Measurements from ENCODE around the gene U2SURP.
"Not testable (repeated sequence)": the region's sequence is repeated elsewhere in the genome, so short reads cannot be mapped to it uniquely, and the experiment has no call there.

U2SURP gene

DNA sequence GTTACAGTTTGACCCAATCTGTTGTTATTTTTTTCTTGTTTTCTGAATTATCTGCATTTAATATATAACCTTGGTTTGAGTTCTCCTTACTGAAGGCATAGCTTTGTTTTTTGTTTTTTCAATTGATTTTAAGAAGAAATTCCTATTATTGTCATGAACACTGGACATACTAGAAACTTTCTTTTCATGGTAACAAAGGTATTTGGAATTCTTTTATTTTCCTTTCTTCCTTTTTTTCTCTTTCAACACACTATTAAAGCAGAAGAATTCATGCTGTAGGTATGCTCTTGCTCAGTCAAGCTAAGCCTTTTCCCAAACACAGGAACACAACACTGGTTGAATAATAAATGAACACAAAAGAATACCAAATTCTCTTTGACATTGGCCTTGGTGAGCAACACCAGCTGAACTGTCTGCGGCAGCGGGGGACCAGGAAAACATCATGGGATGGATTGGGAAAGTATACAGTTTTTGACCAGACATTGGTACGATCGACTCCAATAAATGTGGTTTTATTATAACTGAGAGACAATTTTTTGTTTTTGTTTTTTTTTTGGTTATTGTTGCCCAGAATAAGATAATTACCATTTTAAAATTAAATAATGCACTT, 23.1 kb downstream of the U2SURP start:
- no peak for DNase-seq

GRCh38 chr3:143031327-143031726, 30.0 kb downstream of the U2SURP start:
- no peak for DNase-seq

DNA sequence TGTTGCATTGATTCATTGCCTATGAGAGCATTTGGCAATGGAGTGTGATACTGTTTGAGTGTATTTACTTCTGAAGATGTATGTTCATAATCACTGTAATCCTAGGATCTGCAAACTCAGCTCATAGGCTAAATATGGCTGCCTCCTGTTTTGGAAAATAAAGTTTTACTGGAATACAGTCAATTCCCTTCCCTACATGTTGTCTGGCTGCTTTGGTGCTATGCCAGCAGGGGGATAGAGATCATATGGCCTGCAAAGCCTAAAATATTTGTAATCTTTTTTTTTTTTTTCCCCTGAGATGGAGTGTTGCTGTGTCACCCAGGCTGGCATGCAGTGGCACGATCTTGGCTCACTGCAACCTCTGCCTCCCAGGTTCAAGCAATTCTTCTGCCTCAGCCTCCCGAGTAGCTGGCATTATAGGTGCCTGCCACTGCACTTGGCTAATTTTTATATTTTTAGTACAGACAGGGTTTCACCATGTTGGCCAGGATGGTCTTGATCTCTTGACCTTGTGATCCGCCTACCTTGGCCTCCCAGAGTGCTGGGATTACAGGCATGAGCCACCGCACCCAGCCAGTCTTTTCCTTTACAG, 30.5 kb downstream of the U2SURP start:
- DNase-seq: not testable (repeated sequence)

DNA sequence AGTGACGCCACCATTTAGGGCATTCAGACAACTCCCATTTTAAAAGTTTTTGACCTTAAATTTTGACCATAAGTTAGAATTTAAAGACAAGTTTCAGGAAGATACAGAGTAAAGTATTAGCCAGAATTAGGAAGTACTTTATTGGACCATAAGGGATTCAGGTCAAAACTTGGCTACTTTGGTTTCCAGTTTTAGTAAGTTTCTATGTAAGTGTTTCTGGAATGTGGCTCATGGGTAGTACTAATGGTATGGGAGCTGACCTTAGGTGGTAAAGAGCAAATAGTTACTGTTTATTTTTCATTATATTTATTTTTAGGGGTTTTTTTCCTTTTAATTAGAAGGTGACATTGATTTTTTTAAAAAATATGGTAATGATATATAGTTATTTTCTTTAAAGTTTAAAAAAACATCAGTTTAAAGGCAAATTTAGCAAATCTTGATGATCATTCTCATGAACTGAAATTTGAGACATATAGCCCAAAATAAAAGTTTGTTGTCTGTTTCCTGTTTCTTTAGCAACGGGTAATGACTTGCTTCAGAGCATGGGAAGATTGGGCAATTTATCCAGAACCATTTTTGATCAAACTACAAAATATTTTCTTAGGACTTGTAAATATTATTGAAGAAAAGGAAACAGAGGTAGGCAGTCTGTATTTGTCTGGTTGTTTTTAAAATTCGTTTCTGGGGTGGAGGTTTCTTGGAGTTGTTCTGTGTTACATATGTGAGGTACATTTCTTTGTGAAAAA, 34.3 kb downstream of the U2SURP start:
- DNase-seq: no peak

- no peak for DNase-seq
These were observed 35.2 kb downstream of the U2SURP start for GRCh38 chr3:143036557-143036956.

DNA sequence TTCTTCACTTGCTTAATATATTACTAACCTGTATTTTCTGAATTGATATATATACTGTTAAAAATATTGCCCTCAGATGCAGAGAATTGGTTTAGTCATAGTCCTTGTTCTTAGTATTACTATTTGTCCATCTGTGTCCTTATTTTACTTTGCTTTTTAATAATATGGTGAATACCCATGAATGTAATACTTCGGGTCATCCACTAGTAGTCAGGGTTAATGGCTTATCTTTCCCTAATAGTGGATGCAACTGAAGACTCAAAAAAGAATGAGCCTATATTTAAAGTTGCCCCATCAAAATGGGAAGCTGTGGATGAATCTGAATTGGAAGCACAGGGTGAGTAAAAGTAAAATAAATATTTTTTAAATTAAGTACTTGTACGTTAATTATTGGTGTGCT, 36.5 kb downstream of the U2SURP start:
- no peak for DNase-seq

GRCh38 chr3:143040261-143040879, 39.0 kb downstream of the U2SURP start:
- no peak for DNase-seq

DNA sequence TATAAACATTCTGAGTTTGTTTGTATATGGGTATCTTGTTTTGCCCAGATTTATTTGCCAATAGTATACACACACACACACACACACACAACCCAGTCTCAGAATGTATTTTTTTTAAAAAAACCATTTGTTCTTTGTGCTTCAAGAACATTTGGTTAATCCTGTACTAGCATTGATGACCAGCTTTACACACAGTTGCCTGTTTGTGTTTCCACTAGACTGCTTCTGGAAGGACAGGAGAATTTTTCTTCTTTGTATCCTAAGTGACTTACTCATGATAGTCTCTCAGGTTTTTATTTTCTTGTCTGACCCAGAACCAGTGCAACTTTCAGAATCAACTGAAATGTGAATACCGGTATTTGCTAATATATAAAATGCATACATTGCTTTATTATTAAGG, 40.5 kb downstream of the U2SURP start:
- DNase-seq: no peak

DNA sequence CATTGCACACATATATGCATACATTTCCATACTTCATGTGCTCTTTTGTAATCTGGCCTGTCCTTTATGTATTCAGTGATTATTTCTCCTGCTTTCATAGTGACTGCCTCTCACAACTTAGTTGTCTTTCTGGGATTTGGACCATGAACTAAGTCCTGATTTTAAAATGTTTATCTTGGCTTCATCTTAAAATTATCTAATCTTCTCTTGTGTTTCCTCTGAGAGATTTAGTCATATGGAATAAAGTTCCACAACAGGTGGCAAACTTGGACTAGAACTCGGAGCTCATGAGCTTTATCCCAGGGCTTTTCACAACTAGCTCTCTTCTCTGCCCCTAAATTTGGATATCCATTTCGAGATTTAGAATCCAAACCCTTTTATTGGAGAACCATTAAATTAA, 44.3 kb downstream of the U2SURP start:
- DNase-seq: no peak

- not testable (repeated sequence) for DNase-seq
These were observed 44.7 kb downstream of the U2SURP start for GRCh38 chr3:143046075-143046474.

- no peak for DNase-seq
These were observed 52.6 kb downstream of the U2SURP start for GRCh38 chr3:143054011-143054410.

DNA sequence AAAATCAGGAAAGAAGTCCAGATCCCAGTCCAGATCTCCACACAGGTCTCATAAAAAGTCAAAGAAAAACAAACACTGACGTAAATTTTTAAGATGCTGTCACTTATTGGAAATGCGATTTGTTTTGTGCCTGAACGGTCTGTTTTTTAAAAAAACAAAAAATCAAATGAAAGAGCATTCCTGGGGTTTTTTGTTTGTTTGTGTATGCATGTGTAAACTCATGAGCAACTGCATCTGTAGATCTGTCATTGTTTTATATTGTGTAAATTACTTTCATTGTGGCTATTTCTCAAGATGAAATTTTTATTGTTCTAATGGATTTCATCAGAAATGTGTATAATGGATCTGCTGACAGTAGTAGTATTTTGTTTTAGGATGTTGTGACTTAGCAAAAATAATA, 55.0 kb downstream of the U2SURP start:
- no peak for DNase-seq

GRCh38 chr3:143060906-143061305, 59.5 kb downstream of the U2SURP start:
- DNase-seq: no peak

- DNase-seq: no peak
These were observed 61.6 kb downstream of the U2SURP start for GRCh38 chr3:143063018-143063417.

- no peak for DNase-seq
These were observed 63.4 kb downstream of the U2SURP start for GRCh38 chr3:143064777-143065176.

- DNase-seq: no peak
These were observed 64.0 kb downstream of the U2SURP start for GRCh38 chr3:143065364-143065763.

GRCh38 chr3:143066033-143066432, 64.7 kb downstream of the U2SURP start:
- no peak for DNase-seq

GRCh38 chr3:143067201-143067600, 65.8 kb downstream of the U2SURP start:
- no peak for DNase-seq

DNA sequence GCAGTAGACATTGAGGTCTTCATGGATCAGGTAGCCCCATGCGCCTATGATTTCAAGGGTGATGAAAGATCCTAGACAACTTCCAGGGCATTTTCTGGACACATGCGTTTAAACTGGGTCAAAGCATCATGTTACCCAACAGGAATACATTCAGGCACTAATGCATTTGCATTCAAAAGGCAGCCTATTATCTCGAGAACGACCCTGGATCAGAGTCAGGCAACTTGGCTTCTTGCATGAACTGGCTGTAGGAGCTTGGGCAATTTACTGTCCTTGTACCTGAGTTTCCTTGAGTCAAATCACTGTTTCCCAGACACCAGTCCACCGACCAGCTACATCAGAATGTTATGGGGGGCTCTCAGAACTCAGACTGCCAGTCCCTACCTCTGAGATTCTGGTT, 66.7 kb downstream of the U2SURP start:
- no peak for DNase-seq

DNA sequence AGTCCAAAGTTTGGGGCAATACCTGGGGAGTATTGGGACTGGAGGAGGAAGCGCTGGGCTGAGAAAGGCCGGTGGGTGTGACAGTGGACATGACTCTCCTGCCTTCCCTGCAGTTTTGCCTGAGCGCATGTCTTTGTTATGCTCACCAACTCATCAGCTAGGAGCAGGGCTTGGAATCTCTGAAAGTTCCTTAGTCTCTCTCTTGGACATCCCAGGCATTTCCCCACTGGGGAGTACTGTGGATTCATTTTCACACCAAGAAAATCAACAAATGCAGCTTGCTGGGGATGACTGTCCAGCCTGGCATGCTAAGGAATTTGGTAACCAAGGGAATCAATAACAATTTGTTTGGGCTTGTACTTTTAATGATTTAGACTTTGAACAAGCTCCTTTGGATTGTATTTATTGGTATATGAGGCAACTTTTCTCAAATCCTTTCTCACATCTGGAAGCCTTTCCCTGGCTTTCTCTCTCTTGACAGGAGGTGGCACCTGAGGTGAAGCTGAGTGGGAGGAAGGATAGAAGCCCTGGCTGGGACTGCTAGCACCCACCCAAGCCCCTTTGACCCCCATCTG, 69.7 kb downstream of the U2SURP start:
- DNase-seq: no peak

DNA sequence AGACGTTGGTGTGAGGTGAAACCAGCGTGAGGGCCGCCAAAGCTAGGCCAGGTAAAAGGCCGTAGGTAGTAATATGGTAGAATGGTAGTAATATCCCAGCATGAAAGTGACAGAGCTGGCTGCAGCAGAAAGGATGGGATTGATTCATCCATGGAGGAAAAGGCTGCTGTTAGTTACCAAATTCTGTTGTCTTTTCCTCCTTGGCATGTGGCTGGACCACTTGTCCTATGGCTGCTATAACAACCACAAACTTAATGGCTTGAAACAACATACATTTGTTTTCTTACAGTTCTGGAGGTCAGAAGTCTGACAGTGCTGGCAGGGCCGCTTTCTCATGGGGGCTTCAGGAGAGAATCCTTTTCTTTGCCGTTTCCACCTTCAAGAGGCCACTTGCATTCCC, 70.4 kb downstream of the U2SURP start:
- DNase-seq: no peak

DNA sequence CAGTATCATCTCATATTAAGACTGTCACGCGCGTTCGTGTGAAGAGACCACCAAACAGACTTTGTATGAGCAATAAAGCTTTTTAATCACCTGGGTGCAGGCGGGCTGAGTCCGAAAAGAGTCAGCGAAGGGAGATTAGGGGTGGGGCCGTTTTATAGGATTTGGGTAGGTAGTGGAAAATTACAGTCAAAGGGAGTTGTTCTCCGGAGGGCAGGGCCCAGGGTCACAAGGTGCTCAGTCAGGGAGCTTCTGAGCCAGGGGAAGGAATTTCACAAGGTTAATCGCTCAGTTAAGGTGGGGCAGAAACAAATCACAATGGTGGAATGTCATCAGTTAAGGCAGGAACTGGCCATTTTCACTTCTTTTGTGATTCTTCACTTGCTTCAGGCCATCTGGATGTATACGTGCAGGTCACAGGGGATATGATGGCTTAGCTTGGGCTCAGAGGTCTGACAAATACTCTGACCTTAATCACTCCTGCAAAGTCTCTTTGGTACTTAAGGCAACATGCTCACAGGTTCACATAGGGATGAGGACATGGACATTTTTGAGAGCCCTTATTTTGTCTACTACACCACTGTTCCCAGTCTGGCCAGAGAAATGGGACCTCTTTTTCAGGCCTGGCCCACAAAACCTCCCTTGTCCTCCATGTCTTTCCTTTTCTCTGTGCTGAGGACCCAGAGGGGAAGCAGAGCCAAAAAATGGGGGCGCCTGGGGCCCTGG, 71.1 kb downstream of the U2SURP start:
- not testable (repeated sequence) for DNase-seq

DNA sequence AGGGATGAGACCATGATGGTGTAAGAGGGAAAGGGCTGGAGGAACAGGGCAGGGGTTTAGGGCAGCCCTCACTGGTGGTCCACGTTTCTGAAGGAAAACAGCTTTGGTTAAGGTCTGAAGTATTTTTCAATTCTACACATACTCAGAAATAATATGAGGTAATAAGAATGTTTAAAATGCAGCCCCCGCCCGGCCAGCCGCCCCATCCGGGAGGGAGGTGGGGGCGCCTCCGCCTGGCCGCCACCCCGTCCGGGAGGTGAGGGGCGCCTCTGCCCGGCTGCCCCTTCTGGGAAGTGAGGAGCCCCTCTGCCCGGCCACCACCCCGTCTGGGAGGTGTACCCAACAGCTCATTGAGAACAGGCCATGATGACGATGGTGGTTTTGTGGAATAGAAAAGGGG, 72.2 kb downstream of the U2SURP start:
- DNase-seq: not testable (repeated sequence)

Measured in stimulated activated CD4-positive, alpha-beta T cell treated with anti-CD3 and anti-CD28 coated beads, Interleukin-2, amount 100 ng/mL, for 48 hours (primary cell).